Endometrial microvascular endothelial cells (primary cell): ENCODE data around the gene NAA11. TPM values are rescaled to one million over a fixed set of nuclear protein-coding genes. Genes with fewer than 3 reads are reported as not detected.

Source experiments
- in situ Hi-C: cut with HindIII; loops from 2 replicates; pipeline ENCODE4 v1.10.0; 2017; ENCODE audit warnings: low sequenced_read_pairs, low pct_unique_long_range_greater_than_20kb; ENCODE audit errors: inconsistent ontology term
- total RNA-seq: library from RNA; depleted of rRNA; stranded (reverse); fragments of >200 nt; gene quantifications from one replicate; pipeline ENCODE4 v1.2.3, GENCODE V29; 2015; ENCODE audit errors: inconsistent ontology term

NAA11 gene
- total RNA-seq, 1 donor from 2014 or later = not detected

DNA sequence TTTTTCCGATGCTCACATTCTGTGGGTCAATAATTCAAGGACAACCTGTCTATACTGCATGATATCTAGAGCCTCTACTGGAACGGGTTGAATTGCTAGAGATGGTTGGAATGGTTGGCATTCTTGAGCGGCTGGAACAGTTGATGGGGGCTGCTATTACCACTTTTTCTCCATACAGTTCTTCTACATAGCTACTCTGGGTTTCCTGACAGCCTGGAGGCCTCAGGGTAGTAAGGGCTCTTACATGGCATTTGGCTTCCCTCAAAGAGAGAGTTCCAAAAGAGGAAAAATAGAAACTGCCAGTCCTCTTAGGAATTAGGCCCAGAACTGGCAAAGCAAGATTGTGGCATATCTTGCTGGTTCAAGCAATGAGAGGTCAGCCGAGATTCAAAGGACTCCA is 53.1 kb downstream of the NAA11 start:
- in situ Hi-C loops = no loop called here

GRCh38 chr4:79272126-79272525 is 53.7 kb downstream of the NAA11 start:
- in situ Hi-C loops = no loop called here

- in situ Hi-C loops = no loop called here
These were observed 58.2 kb downstream of the NAA11 start for GRCh38 chr4:79267671-79268070.

Other genes with a start within 250 kb of the NAA11 start
- not detected for gene GK2, start 82.2 kb upstream of the NAA11 start, total RNA-seq